Activated T-helper 17 cell treated with anti-CD3 and anti-CD28 coated beads, Interleukin-2, amount 50 U/mL, for 72 hours (primary cell): ENCODE data around the gene GPR153. TPM values are rescaled to one million over a fixed set of nuclear protein-coding genes. Genes with fewer than 3 reads are reported as not detected.

Source experiments
- ATAC-seq: fragments of 150-1000 bp; cut with Tn5 transposase; replicated peaks from 2 replicates; pipeline ENCODE4 v1.10.0; 2021; ENCODE audit warnings: mild to moderate bottlenecking, moderate library complexity
- H3K27ac Mint-ChIP-seq: one replicate; pipeline ENCODE4 v1.8.0; 2022; ENCODE audit warnings: mixed read lengths
- H3K27me3 Mint-ChIP-seq: one replicate; pipeline ENCODE4 v1.8.0; 2022; ENCODE audit warnings: mixed read lengths
- H3K36me3 Mint-ChIP-seq: one replicate; pipeline ENCODE4 v1.8.0; 2022; ENCODE audit warnings: low read depth, mild to moderate bottlenecking, mixed read lengths
- H3K4me1 Mint-ChIP-seq: one replicate; pipeline ENCODE4 v1.8.0; 2022; ENCODE audit warnings: mixed read lengths
- H3K4me3 Mint-ChIP-seq: one replicate; pipeline ENCODE4 v1.8.0; 2022; ENCODE audit warnings: mild to moderate bottlenecking, mixed read lengths
- H3K9me3 Mint-ChIP-seq: one replicate; pipeline ENCODE4 v1.8.0; 2022; ENCODE audit warnings: mixed read lengths
- total RNA-seq, 2 donors: library from RNA; stranded (reverse); gene quantifications; one replicate each; pipeline ENCODE4 v1.2.3, GENCODE V29; 2022

GPR153 gene
- total RNA-seq, 2 donors from 2014 or later: 0.39 to 0.40 TPM

DNA sequence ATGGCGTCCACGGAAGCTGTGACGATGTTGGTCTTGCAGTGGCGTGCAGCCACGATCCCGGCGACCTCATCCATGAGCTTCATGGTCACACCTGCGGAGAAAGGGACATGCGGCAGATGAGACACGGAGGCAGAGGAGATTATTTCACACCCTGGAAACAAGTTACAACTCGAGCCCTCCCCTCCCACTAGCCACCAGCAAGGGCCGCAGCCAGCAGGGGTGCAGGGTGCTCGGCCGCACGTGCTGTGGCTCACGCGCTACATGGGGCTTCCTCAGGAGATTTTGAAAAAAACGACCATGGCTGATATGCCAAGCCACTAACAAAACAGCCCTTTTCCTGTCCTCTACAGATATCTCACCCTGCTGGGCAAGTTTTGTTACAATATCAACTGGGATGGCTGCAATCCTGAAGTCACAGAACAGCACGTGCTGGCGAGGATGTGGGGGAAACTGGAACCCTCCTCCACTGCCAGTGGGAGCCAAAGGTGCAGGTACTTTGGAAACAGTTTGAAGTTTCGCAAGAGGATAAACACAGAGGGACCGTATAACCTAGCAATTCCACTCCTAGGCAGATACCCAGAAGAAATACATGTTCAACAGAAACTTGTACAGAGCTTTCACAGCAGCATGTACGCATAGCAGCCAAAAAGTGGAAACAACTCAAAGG lies 34.1 kb upstream of the GPR153 start:
- H3K4me3 Mint-ChIP-seq: no peak overlapping the region
- no peaks in the 10 kb centered on the region for H3K27me3 Mint-ChIP-seq
- H3K9me3 Mint-ChIP-seq: no peaks in the 10 kb centered on the region
- H3K27ac Mint-ChIP-seq: no peak overlapping the region
- no peak for ATAC-seq
- H3K36me3 Mint-ChIP-seq: peaks cover 21% of the 10 kb centered on the region
- H3K4me1 Mint-ChIP-seq: no peaks in the 10 kb centered on the region

DNA sequence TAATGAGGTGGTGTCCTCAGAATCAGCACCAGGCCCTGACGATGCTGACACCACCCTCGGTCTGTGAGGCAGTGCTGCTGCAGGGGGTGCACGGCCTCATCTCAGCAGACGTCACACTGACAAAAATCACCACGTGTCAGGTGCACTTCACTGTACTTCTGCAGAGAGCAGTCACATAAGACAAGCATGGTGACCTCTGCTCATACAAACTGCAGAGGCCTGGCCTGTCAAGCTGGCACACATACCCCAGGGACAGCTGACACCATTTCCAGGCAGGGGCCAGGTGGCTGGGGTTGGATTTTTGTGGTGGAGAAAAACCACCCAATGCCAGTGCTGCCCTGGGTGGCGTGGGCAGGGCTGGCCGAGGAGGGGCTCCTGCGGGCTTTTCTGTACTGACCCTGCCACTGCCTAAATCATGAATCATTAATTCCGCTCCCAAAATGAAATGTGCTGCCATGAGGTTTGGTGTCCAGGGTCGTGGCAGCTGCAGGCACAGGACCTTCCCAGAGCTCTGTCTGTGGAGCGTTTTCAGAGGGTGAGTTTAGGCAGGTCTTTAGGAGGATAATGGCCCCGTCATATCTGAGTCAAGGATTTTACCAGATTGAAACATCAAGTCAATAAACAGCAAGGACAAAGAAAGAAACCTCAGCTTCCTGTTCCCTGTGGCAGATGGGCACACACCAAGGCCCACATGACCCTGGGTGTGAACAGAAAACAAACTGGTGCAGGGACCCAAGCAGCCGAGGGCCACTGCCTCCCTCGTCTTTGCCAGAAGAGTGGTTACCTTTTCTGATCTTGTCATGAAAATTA lies 33.4 kb upstream of the GPR153 start:
- ATAC-seq: no peak
- Mint-ChIP-seq H3K4me3 (no peak overlapping the region), H3K4me1 (no peaks in the 10 kb centered on the region), H3K36me3 (peaks cover 21% of the 10 kb centered on the region), H3K27me3 (no peaks in the 10 kb centered on the region), H3K27ac (no peak overlapping the region), H3K9me3 (no peaks in the 10 kb centered on the region)

- Mint-ChIP-seq H3K9me3 (no peaks in the 10 kb centered on the region), H3K4me3 (no peak overlapping the region), H3K27me3 (no peaks in the 10 kb centered on the region), H3K27ac (no peak overlapping the region), H3K4me1 (no peaks in the 10 kb centered on the region), H3K36me3 (peaks cover 21% of the 10 kb centered on the region)
- no peak for ATAC-seq
Observed at GRCh38 chr1:6292102-6292501, 31.2 kb upstream of the GPR153 start.

GRCh38 chr1:6288665-6289064 lies 27.8 kb upstream of the GPR153 start:
- ATAC-seq: no peak

DNA sequence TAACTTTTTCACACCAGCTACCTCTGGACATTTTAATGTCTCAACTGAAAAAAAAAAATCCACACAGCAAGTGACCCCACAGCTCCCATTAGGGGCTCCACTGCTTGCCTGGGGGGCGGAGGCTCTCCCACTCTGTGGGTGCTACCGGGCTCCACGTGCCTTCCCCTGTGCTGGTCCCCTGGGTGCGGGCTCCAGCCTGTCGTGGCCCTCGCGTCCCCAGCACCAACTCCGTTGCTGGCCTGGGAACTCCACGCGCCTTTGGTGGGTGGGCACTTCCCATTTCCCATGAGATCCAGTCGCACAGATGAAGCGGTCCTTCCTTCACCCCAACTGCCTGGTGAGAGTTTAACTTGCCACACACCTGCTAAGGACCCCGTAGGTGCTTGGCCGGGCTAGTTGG lies 27.1 kb upstream of the GPR153 start:
- H3K27me3 Mint-ChIP-seq: no peaks in the 10 kb centered on the region

More at GRCh38 chr1:6288665-6289064, 27.8 kb upstream of the GPR153 start:
- H3K27ac Mint-ChIP-seq: no peak overlapping the region
- peaks cover 7% of the 10 kb centered on the region for H3K36me3 Mint-ChIP-seq
- H3K27me3 Mint-ChIP-seq: no peaks in the 10 kb centered on the region
- H3K4me1 Mint-ChIP-seq: no peaks in the 10 kb centered on the region
- H3K4me3 Mint-ChIP-seq: no peak overlapping the region
- no peaks in the 10 kb centered on the region for H3K9me3 Mint-ChIP-seq

GRCh38 chr1:6287431-6287886 lies 26.6 kb upstream of the GPR153 start:
- H3K27ac Mint-ChIP-seq: no peak overlapping the region
- no peak for ATAC-seq
- no peak overlapping the region for H3K4me3 Mint-ChIP-seq
- H3K9me3 Mint-ChIP-seq: no peaks in the 10 kb centered on the region
- no peaks in the 10 kb centered on the region for H3K36me3 Mint-ChIP-seq
- no peaks in the 10 kb centered on the region for H3K27me3 Mint-ChIP-seq
- no peaks in the 10 kb centered on the region for H3K4me1 Mint-ChIP-seq

More for the DNA sequence above, 27.1 kb upstream of the GPR153 start:
- Mint-ChIP-seq H3K9me3 (no peaks in the 10 kb centered on the region), H3K27ac (no peak overlapping the region), H3K4me3 (no peak overlapping the region), H3K4me1 (no peaks in the 10 kb centered on the region), H3K36me3 (peaks cover under 1% of the 10 kb centered on the region)
- no peak for ATAC-seq

GRCh38 chr1:6287029-6287428 lies 26.1 kb upstream of the GPR153 start:
- Mint-ChIP-seq H3K4me1 (no peaks in the 10 kb centered on the region), H3K27ac (no peak overlapping the region), H3K4me3 (no peak overlapping the region), H3K27me3 (no peaks in the 10 kb centered on the region), H3K36me3 (no peaks in the 10 kb centered on the region), H3K9me3 (no peaks in the 10 kb centered on the region)
- no peak for ATAC-seq

DNA sequence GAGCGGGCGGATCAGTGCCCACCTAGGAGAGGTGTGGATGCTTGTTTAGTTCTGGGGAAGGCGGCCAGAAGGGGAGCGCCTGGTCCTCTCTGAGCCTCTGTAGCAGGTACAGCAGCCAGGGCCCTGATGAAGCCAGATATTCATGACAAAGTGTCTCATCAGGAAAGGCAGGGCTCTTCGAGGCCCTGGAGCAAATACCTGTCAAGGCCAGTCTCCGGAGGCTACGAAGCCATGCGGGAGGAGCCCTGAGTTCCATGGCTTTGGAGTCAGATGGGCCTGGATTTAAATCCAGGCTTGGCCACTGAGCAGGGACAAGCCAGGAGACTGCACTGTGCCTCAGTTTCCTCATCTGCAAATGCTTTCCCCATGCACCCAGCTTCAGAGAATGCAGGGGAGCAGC lies 25.4 kb upstream of the GPR153 start:
- ATAC-seq: no peak
- H3K27ac Mint-ChIP-seq: no peak overlapping the region
- H3K4me3 Mint-ChIP-seq: no peak overlapping the region
- H3K9me3 Mint-ChIP-seq: no peaks in the 10 kb centered on the region
- H3K4me1 Mint-ChIP-seq: no peaks in the 10 kb centered on the region
- H3K36me3 Mint-ChIP-seq: no peaks in the 10 kb centered on the region
- H3K27me3 Mint-ChIP-seq: no peaks in the 10 kb centered on the region

GRCh38 chr1:6285336-6285735 lies 24.4 kb upstream of the GPR153 start:
- no peak overlapping the region for H3K4me3 Mint-ChIP-seq
- ATAC-seq: no peak
- no peaks in the 10 kb centered on the region for H3K9me3 Mint-ChIP-seq
- no peaks in the 10 kb centered on the region for H3K4me1 Mint-ChIP-seq
- no peak overlapping the region for H3K27ac Mint-ChIP-seq
- no peaks in the 10 kb centered on the region for H3K36me3 Mint-ChIP-seq
- H3K27me3 Mint-ChIP-seq: no peaks in the 10 kb centered on the region

DNA sequence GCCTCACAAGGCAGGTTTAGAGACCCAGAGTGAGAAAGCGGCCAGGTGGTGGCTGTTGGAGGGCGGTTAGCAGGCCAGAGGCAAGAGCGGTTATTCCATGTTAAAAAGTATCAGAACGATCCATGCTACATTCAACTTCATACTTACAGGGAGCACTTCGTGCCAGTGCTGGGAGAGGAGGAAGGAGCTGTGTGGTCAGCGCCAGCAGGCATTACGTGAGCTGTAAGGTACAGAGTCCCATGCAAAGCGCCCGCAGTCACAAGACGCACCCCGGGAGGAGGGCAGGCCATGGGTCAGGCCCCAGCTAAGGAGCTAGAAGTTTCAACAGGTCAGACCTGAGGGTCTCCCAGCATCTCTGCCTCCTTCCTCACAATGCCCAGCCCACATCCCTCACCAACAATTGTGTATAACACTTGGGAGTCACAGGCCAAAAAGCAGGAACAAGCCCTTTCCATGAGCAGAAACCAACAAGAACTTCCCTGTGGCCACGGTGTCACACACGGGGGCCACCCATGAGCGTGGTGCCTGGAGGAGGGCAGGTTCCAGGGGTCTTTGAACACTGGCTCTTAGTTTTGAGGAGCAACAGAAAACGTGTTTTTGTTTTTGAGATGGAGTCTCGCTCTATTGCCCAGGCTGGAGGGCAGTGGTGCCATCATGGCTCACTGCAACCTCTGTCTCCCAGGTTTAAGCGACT lies 21.8 kb upstream of the GPR153 start:
- Mint-ChIP-seq H3K4me1 (no peaks in the 10 kb centered on the region), H3K4me3 (no peak overlapping the region), H3K36me3 (no peaks in the 10 kb centered on the region), H3K27ac (no peak overlapping the region), H3K9me3 (no peaks in the 10 kb centered on the region), H3K27me3 (no peaks in the 10 kb centered on the region)
- ATAC-seq: no peak

GRCh38 chr1:6281511-6282402 lies 20.9 kb upstream of the GPR153 start:
- ATAC-seq: no peak
- Mint-ChIP-seq H3K27ac (no peak overlapping the region), H3K36me3 (no peaks in the 10 kb centered on the region), H3K9me3 (no peaks in the 10 kb centered on the region), H3K4me3 (no peak overlapping the region), H3K4me1 (no peaks in the 10 kb centered on the region), H3K27me3 (no peaks in the 10 kb centered on the region)

GRCh38 chr1:6280761-6281451 lies 20.0 kb upstream of the GPR153 start:
- no peak overlapping the region for H3K27ac Mint-ChIP-seq
- H3K9me3 Mint-ChIP-seq: no peaks in the 10 kb centered on the region
- H3K27me3 Mint-ChIP-seq: no peaks in the 10 kb centered on the region
- H3K4me1 Mint-ChIP-seq: no peaks in the 10 kb centered on the region
- no peak for ATAC-seq
- no peaks in the 10 kb centered on the region for H3K36me3 Mint-ChIP-seq
- no peak overlapping the region for H3K4me3 Mint-ChIP-seq

- H3K36me3 Mint-ChIP-seq: no peaks in the 10 kb centered on the region
- no peak overlapping the region for H3K4me3 Mint-ChIP-seq
- H3K27me3 Mint-ChIP-seq: no peaks in the 10 kb centered on the region
- H3K4me1 Mint-ChIP-seq: no peaks in the 10 kb centered on the region
- ATAC-seq: no peak
- no peak overlapping the region for H3K27ac Mint-ChIP-seq
- H3K9me3 Mint-ChIP-seq: no peaks in the 10 kb centered on the region
Observed at GRCh38 chr1:6279613-6280383, 18.9 kb upstream of the GPR153 start.
